Subcutaneous adipose tissue (tissue), 4 donors: Measurements from ENCODE around the gene HID1. TPM values are rescaled to one million over a fixed set of nuclear protein-coding genes. Genes with fewer than 3 reads are reported as not detected.

ENCODE experiments used
- total RNA-seq, 4 donors: library from RNA; depleted of rRNA; stranded (reverse); fragments of >200 nt; gene quantifications; one replicate each; pipeline ENCODE4 v1.1.0, GENCODE V29; 2016
- TF ChIP-seq, protein P1 (sequence below): fragments of 450-650 bp; IDR thresholded peaks from one replicate; pipeline ENCODE4 v1.5.1; 2016; ENCODE audit warnings: low read depth, mild to moderate bottlenecking, control low read depth, antibody characterized with exemption, moderate library complexity

The HID1 gene
- total RNA-seq, 4 donors from 2014 or later = 3.2 to 16.6 (median 3.6) TPM

- TF ChIP-seq, protein P1, sequence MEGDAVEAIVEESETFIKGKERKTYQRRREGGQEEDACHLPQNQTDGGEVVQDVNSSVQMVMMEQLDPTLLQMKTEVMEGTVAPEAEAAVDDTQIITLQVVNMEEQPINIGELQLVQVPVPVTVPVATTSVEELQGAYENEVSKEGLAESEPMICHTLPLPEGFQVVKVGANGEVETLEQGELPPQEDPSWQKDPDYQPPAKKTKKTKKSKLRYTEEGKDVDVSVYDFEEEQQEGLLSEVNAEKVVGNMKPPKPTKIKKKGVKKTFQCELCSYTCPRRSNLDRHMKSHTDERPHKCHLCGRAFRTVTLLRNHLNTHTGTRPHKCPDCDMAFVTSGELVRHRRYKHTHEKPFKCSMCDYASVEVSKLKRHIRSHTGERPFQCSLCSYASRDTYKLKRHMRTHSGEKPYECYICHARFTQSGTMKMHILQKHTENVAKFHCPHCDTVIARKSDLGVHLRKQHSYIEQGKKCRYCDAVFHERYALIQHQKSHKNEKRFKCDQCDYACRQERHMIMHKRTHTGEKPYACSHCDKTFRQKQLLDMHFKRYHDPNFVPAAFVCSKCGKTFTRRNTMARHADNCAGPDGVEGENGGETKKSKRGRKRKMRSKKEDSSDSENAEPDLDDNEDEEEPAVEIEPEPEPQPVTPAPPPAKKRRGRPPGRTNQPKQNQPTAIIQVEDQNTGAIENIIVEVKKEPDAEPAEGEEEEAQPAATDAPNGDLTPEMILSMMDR = no peak
Observed at GRCh38 chr17:74916136-74916850, 56.3 kb downstream of the HID1 start.

- TF ChIP-seq, protein P1 = no peak
Observed at GRCh38 chr17:74907012-74907411, 65.5 kb downstream of the HID1 start.

DNA sequence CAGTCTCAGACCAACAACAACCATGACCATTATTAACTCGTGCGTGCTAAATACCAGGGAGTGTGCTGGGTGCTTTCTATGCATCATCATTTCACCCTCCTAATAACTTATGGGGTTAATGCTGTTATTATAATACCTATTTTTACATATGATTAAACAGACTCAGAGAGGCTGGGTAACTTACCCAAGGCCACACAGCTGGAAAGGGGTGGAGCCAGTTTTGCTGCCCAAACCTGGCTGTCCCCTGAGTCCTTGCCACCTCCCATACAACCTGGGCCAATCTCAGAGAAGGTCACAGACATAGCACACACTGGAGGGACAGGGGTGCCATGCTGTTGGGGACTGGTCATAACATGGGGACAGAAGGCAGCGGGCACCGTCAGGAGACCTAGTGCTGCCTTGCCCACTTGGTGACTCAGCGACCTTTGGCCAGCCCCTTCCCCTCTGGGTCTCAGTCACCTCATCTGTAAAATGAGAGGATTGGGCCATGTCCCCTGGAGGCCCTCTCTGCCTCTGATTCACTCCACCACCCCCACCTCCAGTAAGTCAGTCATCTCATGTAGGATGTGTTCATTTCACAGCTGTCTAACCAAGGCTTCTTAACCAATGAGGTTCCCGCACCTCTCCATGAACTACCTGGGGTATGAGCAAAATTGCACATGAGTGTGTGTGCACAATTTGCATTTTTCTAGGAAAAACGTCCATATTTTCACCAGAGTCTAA lies 67.7 kb downstream of the HID1 start:
- TF ChIP-seq, protein P1 = no peak

- TF ChIP-seq, protein P1 = no peak
Observed at GRCh38 chr17:74903671-74904070, 68.9 kb downstream of the HID1 start.

DNA sequence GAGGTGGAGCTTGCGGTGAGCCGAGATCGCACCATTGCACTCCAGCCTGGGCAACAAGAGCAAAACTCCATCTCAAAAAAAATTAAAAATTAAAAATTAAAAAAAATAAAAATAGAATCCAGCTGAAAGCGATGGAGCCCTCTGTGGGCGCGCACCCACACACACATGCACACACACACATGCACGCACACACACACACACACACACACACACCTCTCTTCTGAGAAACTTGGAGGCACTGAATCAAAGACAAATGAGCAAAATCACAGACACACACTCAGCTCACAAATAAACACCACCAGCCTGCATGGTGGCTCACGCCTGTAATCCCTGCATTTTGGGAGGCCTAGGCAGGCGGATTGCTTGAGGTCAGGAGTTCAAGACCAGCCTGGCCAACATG lies 69.5 kb downstream of the HID1 start:
- TF ChIP-seq, protein P1 = no peak

- TF ChIP-seq, protein P1 = no peak
Observed at GRCh38 chr17:74901353-74902135, 71.0 kb downstream of the HID1 start.

Other genes with a start within 250 kb of the HID1 start
- 1 to 10 TPM in 3 of 4 donors, not detected in 1; 1.0 to 2.4 (median 1.9) TPM for gene RAB37, start 235.5 kb downstream of the HID1 start, total RNA-seq
- gene NHERF1, start 224.1 kb downstream of the HID1 start, total RNA-seq = 10 to 100 TPM; 10.3 to 26.2 (median 15.1) TPM
- gene NAT9, start 196.4 kb downstream of the HID1 start, total RNA-seq = 10 to 100 TPM; 12.4 to 20.0 (median 18.3) TPM
- gene GRIN2C, start 112.9 kb downstream of the HID1 start, total RNA-seq = under 1 TPM; 0.17 to 0.38 (median 0.27) TPM
- 1 to 10 TPM; 1.1 to 8.3 (median 6.0) TPM for gene FDXR, start 99.8 kb downstream of the HID1 start, total RNA-seq
- under 1 TPM in 1 of 4 donors, not detected in 3; 0.22 TPM for gene FADS6, start 79.1 kb downstream of the HID1 start, total RNA-seq
- gene USH1G, start 49.5 kb downstream of the HID1 start, total RNA-seq = not detected
- under 1 TPM in 1 of 4 donors, not detected in 3; 0.44 TPM for gene OTOP2, start 48.5 kb downstream of the HID1 start, total RNA-seq
- gene OTOP3, start 36.9 kb downstream of the HID1 start, total RNA-seq = not detected
- gene CDR2L, start 14.9 kb upstream of the HID1 start, total RNA-seq = 1 to 10 TPM; 5.1 to 8.5 (median 5.9) TPM
- gene MRPL58, start 39.9 kb upstream of the HID1 start, total RNA-seq = 10 to 100 TPM; 34.8 to 53.5 (median 45.1) TPM
- 100 to 1,000 TPM; 236 to 509 (median 283) TPM for gene ATP5PD, start 74.2 kb upstream of the HID1 start, total RNA-seq
- 10 to 100 TPM; 18.9 to 30.8 (median 24.2) TPM for gene KCTD2, start 74.5 kb upstream of the HID1 start, total RNA-seq
- 10 to 100 TPM; 11.7 to 30.0 (median 13.2) TPM for gene SLC16A5, start 115.2 kb upstream of the HID1 start, total RNA-seq
- 1 to 10 TPM; 3.1 to 7.0 (median 6.1) TPM for gene ARMC7, start 137.2 kb upstream of the HID1 start, total RNA-seq
- 10 to 100 TPM; 35.4 to 92.3 (median 69.9) TPM for gene NT5C, start 159.0 kb upstream of the HID1 start, total RNA-seq
- 10 to 100 TPM; 18.7 to 41.1 (median 22.8) TPM for gene JPT1, start 181.8 kb upstream of the HID1 start, total RNA-seq
- 10 to 100 TPM; 41.1 to 77.0 (median 69.2) TPM for gene SUMO2, start 210.2 kb upstream of the HID1 start, total RNA-seq
- gene NUP85, start 232.9 kb upstream of the HID1 start, total RNA-seq = 10 to 100 TPM; 28.9 to 48.8 (median 41.0) TPM